H1 (cell line): ENCODE measurements around the gene DBET. TPM values are rescaled to one million over a fixed set of nuclear protein-coding genes. Genes with fewer than 3 reads are reported as not detected.

ENCODE experiments used
- BRCA1 ChIP-seq: IDR thresholded peaks from 2 replicates; pipeline ENCODE4 v1.6.1; 2012; ENCODE audit warnings: low read depth, low read length, improper control_type of control experiment
- CHD2 ChIP-seq: IDR thresholded peaks from 2 replicates; pipeline ENCODE4 v1.6.1; 2012; ENCODE audit warnings: low read length, improper control_type of control experiment
- CHD7 ChIP-seq: fragments of 300-600 bp; sonication (generic); IDR thresholded peaks from 2 replicates; pipeline ENCODE4 v1.7.1; 2012; ENCODE audit warnings: low read length, moderate library complexity, mild to moderate bottlenecking, inconsistent platforms; ENCODE audit not compliant: insufficient replicate concordance
- CREB1 ChIP-seq: IDR thresholded peaks from 2 replicates; pipeline ENCODE4 v1.6.1; 2012; ENCODE audit warnings: inconsistent platforms
- FOSL1 ChIP-seq: IDR thresholded peaks from 2 replicates; pipeline ENCODE4 v1.6.1; 2011; ENCODE audit warnings: mild to moderate bottlenecking, low read depth, low read length, moderate library complexity; ENCODE audit not compliant: insufficient read depth
- KDM5A ChIP-seq: fragments of 200-600 bp; IDR thresholded peaks from 2 replicates; pipeline ENCODE4 v1.7.1; 2012; ENCODE audit warnings: mild to moderate bottlenecking, low read length, inconsistent platforms, mixed read lengths
- NANOG ChIP-seq: IDR thresholded peaks from 2 replicates; pipeline ENCODE4 v1.6.1; 2011; ENCODE audit warnings: low read length, low read depth, mild to moderate bottlenecking, inconsistent platforms; ENCODE audit not compliant: insufficient read depth, poor library complexity, severe bottlenecking
- RFX5 ChIP-seq: IDR thresholded peaks from 2 replicates; pipeline ENCODE4 v1.6.1; 2011; ENCODE audit warnings: low read depth, low read length, improper control_type of control experiment, borderline replicate concordance
- RNF2 ChIP-seq: fragments of 200-900, 300-1000 bp; sonication (generic); IDR thresholded peaks from 2 replicates; pipeline ENCODE4 v1.7.1; 2016; ENCODE audit warnings: borderline replicate concordance, low read depth, mild to moderate bottlenecking, antibody characterized with exemption, low read length; ENCODE audit not compliant: poor library complexity, severe bottlenecking; ENCODE audit errors: missing control alignments
- YY1 ChIP-seq: IDR thresholded peaks from 2 replicates; pipeline ENCODE4 v1.6.1; 2011; ENCODE audit warnings: low read depth, mild to moderate bottlenecking, low read length
- polyA plus RNA-seq, 7 experiments: library from polyadenylated mRNA; depleted of rRNA in 3 of 7; stranded (reverse) in 5 of 7; unstranded in 2 of 7; fragments of >200 nt in 5 of 7; fragments of 200-250 nt in 2 of 7; gene quantifications; 1 replicate in 5 of 7; 2 replicates in 1 of 7; 4 replicates in 1 of 7; pipeline versions ENCODE4 v1.2.1 to v1.2.3, GENCODE V29; 2011 to 2013; ENCODE audit warnings: missing spikeins in 2 of 7, mixed read lengths in 2 of 7
- total RNA-seq: library from RNA; stranded (reverse); fragmentation: NEBNext Ultra II Directional; extraction: Animal tissue kit (Norgen Biotek cat#: 25700); gene quantifications from 2 replicates; pipeline ENCODE4 v1.2.1, GENCODE V29; 2021

Gene DBET
- total and polyA plus RNA-seq, 2 of the 8 experiments (the other 6 are each of a cell fraction or from before 2014, with no cell fraction given): not detected

DNA sequence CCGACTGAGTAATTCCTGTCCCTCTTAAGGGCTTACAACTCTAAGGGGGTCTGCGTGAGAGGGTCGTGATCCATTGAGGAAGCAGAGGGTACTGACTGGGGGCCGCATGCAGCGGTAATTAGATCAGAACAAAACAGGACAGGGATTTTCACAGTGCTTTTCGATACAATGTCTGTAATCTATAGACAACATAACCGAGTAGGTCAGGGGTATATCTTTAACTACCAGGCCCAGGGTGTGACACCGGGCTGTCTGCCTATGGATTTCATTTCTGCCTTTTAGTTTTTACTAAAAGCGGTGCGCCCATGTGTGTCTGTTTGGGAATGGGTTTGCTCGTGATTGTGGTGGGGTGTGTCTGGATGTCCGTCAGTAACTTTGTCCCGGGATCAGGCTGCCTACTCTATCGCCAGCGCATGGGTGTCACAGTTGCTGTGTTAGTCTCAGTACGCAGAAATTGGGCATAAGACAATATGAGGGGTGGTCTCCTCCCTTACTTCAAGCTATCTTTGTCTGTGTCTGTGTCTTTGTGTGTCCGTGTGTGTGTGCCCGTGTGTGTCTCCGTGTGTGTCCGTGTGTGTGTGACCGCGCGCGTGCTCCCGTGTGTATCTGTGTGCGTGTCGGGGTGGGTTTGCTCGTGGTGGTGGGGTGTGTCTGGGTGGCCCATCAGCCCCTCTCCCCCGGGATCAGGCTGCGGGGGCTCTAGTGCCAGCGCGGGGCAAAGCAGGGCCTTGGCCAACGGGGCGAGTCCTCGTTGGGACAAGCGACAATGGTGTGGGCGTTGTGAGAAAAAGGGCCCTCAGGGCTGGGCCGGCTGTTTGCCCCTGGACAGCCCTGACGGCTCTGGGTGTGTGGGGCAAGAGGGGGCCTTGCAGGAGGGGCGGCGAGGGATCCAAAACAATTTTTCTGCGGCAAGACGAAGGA, 47.7 kb upstream of the DBET start (continued):
- TF ChIP-seq CHD7 (no peak), NANOG (no peak), FOSL1 (no peak), YY1 (no peak), CHD2 (no peak), BRCA1 (no peak), KDM5A (no peak), RNF2 (peak; percentile 82), CREB1 (no peak), RFX5 (no peak)
